GM12878 (cell line): ENCODE results near the gene ADARB1. TPM values are rescaled to one million over a fixed set of nuclear protein-coding genes. Genes with fewer than 3 reads are reported as not detected.

ENCODE experiments used
- ATAC-seq: fragments of 200-7000 bp; cut with Tn5 transposase; 3 replicates; pipeline ENCODE4 v1.9.1; 2020; ENCODE audit warnings: mild to moderate bottlenecking, moderate library complexity
- BruUV-seq: library from RNA; stranded (reverse); fragments of 400-500 nt; replicated peaks from 2 replicates; lab custom pipeline; 2021; lab: Mats Ljungman, UMichigan
- CTCF ChIA-PET: fragments of 300-600 bp; sonication (Branson Sonifier 250); formaldehyde crosslinking; extraction: SDS; loops from one replicate; lab custom pipeline; 2021; ENCODE audit warnings: inconsistent platforms; lab: Yijun Ruan, JAX
- POLR2A ChIA-PET: fragments of 350-600 bp; formaldehyde crosslinking; extraction: SDS; loops from one replicate; lab custom pipeline; 2021; ENCODE audit warnings: inconsistent platforms; lab: Charles Lee
- RAD21 ChIA-PET: fragments of 300-600 bp; sonication (Branson Sonifier 250); formaldehyde crosslinking; loops from one replicate; lab custom pipeline; 2023; ENCODE audit warnings: antibody characterized with exemption; ENCODE audit not compliant: unreplicated experiment; lab: Charles Lee
- SMC1A ChIA-PET: fragments of 300-600 bp; sonication (Branson Sonifier 250); formaldehyde crosslinking; loops from one replicate; lab custom pipeline; 2023; ENCODE audit not compliant: unreplicated experiment, uncharacterized antibody; lab: Charles Lee
- DNase-seq: peaks from one replicate; pipeline ENCODE4 v3.0.0-alpha.2; 2011; ENCODE audit warnings: low read depth, low spot score
- FAIRE-seq: peaks from 3 replicates; lab custom pipeline; 2011; peaks lifted over from hg19 to GRCh38; lab: Jason Lieb, UNC
- H2AFZ ChIP-seq: 2 replicates; pipeline ENCODE4 v1.6.0; 2011; ENCODE audit warnings: low read depth, low read length, control low read depth; ENCODE audit not compliant: control insufficient read depth
- H3K27ac ChIP-seq: 2 replicates; pipeline ENCODE4 v1.5.1; 2011; ENCODE audit warnings: control low read depth; ENCODE audit not compliant: control insufficient read depth, insufficient read depth
- H3K27me3 ChIP-seq, 2 experiments: replicated peaks in 1 of 2; 2 replicates each; pipeline versions ENCODE4 v1.6.0 to v1.6.1; 2011; ENCODE audit warnings: low read length in 1 of 2; ENCODE audit not compliant: control insufficient read depth in 2 of 2, insufficient read depth in 2 of 2
- H3K36me3 ChIP-seq, 2 experiments: 2 replicates each; pipeline ENCODE4 v1.5.1; 2011; ENCODE audit warnings: low read length in 1 of 2; ENCODE audit not compliant: control insufficient read depth in 2 of 2, insufficient read depth in 2 of 2
- H3K4me1 ChIP-seq: 2 replicates; pipeline ENCODE4 v1.6.1; 2011; ENCODE audit warnings: mild to moderate bottlenecking, low read length, moderate library complexity, mixed read lengths; ENCODE audit not compliant: control insufficient read depth, insufficient read depth
- H3K4me2 ChIP-seq: 2 replicates; pipeline ENCODE4 v1.6.0; 2011; ENCODE audit warnings: control low read depth; ENCODE audit not compliant: control insufficient read depth, insufficient read depth
- H3K4me3 ChIP-seq: fragments of 200-600 bp; sonication (generic); 2 replicates; pipeline ENCODE4 v1.5.1; 2016
- H3K79me2 ChIP-seq: 2 replicates; pipeline ENCODE4 v1.6.0; 2011; ENCODE audit warnings: low read length; ENCODE audit not compliant: control insufficient read depth, insufficient read depth
- H3K9ac ChIP-seq: 2 replicates; pipeline ENCODE4 v1.8.0; 2011; ENCODE audit warnings: low read length, control low read depth, mixed read lengths; ENCODE audit not compliant: control insufficient read depth, insufficient read depth
- H3K9me3 ChIP-seq: replicated peaks from 3 replicates; pipeline ENCODE4 v1.5.1; 2011; ENCODE audit warnings: mild to moderate bottlenecking, low read length; ENCODE audit not compliant: control insufficient read depth, insufficient read depth
- H4K20me1 ChIP-seq: 2 replicates; pipeline ENCODE4 v1.6.0; 2011; ENCODE audit not compliant: control insufficient read depth, insufficient read depth
- BCL11A ChIP-seq: IDR thresholded peaks from 2 replicates; pipeline ENCODE4 v1.6.1; 2011; ENCODE audit warnings: low read depth, low read length
- FOS ChIP-seq: IDR thresholded peaks from 3 replicates; pipeline ENCODE4 v1.6.1; 2011; ENCODE audit warnings: borderline replicate concordance; ENCODE audit not compliant: insufficient read length; ENCODE audit errors: extremely low read depth
- KAT2A ChIP-seq: conservative IDR thresholded peaks from 2 replicates; pipeline ENCODE4 v1.6.1; 2011; ENCODE audit warnings: low read depth, low read length; ENCODE audit not compliant: control insufficient read depth
- WGBS: methylation state at CpG from one replicate; pipeline ENCODE4 v1.1.6; 2016; ENCODE audit warnings: low lambda C conversion rate; ENCODE audit not compliant: insufficient replicate concordance, insufficient coverage; ENCODE audit errors: missing lambda C conversion rate; 5-methylcytosine and 5-hydroxymethylcytosine counted together
- in situ Hi-C: fragments of 300-500 bp; cut with MboI; formaldehyde crosslinking; loops from 9 replicates; pipeline ENCODE4 v1.14.3; 2018; ENCODE audit warnings: mixed read lengths
- intact Hi-C: fragments of 100-400 bp; cut with micrococcal nuclease; formaldehyde crosslinking; loops from one replicate; pipeline ENCODE4 v1.14.2; 2022; ENCODE audit not compliant: unreplicated experiment
- polyA plus RNA-seq, 11 experiments: library from polyadenylated mRNA; depleted of rRNA in 4 of 11; unstranded in 6 of 11; stranded (reverse) in 5 of 11; fragments of >200 nt; fragmentation: Nextera tagmentation in 4 of 11; fragmentation: Illumina TruSeq in 1 of 11; extraction: Ambion mirVana in 4 of 11; extraction: Trizol in 1 of 11; gene quantifications; 1 replicate in 1 of 11; 2 replicates in 10 of 11; pipeline versions ENCODE4 v1.2.1 to v1.2.3, GENCODE V29; 2011 to 2016; ENCODE audit warnings: inconsistent platforms in 2 of 11, missing spikeins in 2 of 11, low read depth in 1 of 11
- total RNA-seq, 4 experiments: library from RNA; depleted of rRNA in 3 of 4; stranded (reverse); fragments of >200 nt in 3 of 4; fragmentation: Illumina TruSeq in 1 of 4; extraction: Trizol in 1 of 4; gene quantifications; 2 replicates each; pipeline versions ENCODE4 v1.2.1 to v1.2.3, GENCODE V29; 2013 to 2021
- TF ChIP-seq, protein P1 (sequence below): fragments of 450-650 bp; IDR thresholded peaks from 2 replicates; pipeline ENCODE4 v1.6.1; 2016; ENCODE audit warnings: mild to moderate bottlenecking, moderate library complexity, borderline replicate concordance
- TF ChIP-seq, protein P2 (sequence below): fragments of 450-650 bp; conservative IDR thresholded peaks from 2 replicates; pipeline ENCODE4 v1.6.1; 2017; ENCODE audit warnings: mild to moderate bottlenecking, moderate library complexity

ADARB1 gene
- total and polyA plus RNA-seq, 10 of the 15 experiments (the other 5 are each of a cell fraction or from before 2014, with no cell fraction given): 5.7 to 61.7 (median 25.3) TPM

DNA sequence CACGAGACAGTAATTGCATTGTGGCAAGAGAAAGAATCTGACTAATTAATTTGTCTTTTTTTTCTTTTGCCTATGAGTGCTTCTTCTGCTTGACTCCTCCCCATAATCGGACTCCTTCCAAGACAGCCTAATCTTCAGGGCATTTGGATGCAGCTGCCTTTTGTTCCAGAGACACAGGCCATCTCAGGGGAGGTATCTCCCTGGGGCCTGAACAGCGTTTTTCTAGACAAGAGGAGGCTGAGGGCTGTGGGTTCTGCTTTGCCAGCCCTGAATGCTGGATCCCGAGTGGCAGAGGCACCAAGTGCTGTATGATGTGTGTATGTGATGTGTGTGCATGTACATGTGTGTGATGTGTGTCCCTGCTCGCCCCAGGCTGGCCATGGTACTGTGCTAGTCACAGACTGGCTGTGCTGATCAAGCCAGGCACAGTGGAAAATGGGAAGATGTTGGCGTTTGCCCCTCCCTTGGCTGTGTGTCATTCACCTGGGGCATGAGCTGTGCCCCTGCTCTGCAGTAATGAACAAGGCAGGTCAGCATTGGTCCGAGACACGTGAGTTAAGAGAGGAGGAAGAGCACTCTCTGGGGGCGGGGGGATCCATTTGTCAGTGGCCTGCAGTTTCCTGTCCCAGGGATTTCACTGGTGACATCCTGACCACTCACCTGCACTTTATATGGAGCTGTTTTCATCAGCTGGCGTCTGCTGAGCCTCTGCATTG lies 77.2 kb downstream of the ADARB1 start:
- WGBS: 13% methylated on average over 10 of the region's 10 CpGs

More for the DNA sequence above, 77.2 kb downstream of the ADARB1 start:
- intact Hi-C loops: loop anchor here (5.0 kb wide), 3 partner anchors 61 to 281 kb away; no protein-coding TSS in a partner anchor
- Histone ChIP-seq H4K20me1 (no peaks in the 10 kb centered on the region), H3K79me2 (no peaks in the 10 kb centered on the region), H3K9me3 (no peaks in the 10 kb centered on the region), H3K27ac (no peak overlapping the region), H3K27me3 (0 out of 4 replicates have a peak, but pooled peaks cover 0 to 2% of the 10 kb centered on the region in 2 experiments), H3K36me3 (peaks cover 0 to 2% of the 10 kb centered on the region in 2 experiments; a peak in 1 of 4 replicates), H3K4me1 (0 out of 2 replicates have a peak, but pooled peaks cover 4% of the 10 kb centered on the region), H3K4me3 (no peak overlapping the region), H3K4me2 (no peak overlapping the region), H2AFZ (no peak overlapping the region), H3K9ac (no peak overlapping the region)
- DNase-seq (no peak), FAIRE-seq (no peak), ATAC-seq (no peak; the same call in 2 of the 3 replicates)
- TF ChIP-seq FOS: no peak
- TF ChIP-seq, protein P1, sequence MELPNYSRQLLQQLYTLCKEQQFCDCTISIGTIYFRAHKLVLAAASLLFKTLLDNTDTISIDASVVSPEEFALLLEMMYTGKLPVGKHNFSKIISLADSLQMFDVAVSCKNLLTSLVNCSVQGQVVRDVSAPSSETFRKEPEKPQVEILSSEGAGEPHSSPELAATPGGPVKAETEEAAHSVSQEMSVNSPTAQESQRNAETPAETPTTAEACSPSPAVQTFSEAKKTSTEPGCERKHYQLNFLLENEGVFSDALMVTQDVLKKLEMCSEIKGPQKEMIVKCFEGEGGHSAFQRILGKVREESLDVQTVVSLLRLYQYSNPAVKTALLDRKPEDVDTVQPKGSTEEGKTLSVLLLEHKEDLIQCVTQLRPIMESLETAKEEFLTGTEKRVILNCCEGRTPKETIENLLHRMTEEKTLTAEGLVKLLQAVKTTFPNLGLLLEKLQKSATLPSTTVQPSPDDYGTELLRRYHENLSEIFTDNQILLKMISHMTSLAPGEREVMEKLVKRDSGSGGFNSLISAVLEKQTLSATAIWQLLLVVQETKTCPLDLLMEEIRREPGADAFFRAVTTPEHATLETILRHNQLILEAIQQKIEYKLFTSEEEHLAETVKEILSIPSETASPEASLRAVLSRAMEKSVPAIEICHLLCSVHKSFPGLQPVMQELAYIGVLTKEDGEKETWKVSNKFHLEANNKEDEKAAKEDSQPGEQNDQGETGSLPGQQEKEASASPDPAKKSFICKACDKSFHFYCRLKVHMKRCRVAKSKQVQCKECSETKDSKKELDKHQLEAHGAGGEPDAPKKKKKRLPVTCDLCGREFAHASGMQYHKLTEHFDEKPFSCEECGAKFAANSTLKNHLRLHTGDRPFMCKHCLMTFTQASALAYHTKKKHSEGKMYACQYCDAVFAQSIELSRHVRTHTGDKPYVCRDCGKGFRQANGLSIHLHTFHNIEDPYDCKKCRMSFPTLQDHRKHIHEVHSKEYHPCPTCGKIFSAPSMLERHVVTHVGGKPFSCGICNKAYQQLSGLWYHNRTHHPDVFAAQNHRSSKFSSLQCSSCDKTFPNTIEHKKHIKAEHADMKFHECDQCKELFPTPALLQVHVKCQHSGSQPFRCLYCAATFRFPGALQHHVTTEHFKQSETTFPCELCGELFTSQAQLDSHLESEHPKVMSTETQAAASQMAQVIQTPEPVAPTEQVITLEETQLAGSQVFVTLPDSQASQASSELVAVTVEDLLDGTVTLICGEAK: no peak
- no peak for TF ChIP-seq BCL11A
- TF ChIP-seq KAT2A: no peak
- TF ChIP-seq, protein P2, sequence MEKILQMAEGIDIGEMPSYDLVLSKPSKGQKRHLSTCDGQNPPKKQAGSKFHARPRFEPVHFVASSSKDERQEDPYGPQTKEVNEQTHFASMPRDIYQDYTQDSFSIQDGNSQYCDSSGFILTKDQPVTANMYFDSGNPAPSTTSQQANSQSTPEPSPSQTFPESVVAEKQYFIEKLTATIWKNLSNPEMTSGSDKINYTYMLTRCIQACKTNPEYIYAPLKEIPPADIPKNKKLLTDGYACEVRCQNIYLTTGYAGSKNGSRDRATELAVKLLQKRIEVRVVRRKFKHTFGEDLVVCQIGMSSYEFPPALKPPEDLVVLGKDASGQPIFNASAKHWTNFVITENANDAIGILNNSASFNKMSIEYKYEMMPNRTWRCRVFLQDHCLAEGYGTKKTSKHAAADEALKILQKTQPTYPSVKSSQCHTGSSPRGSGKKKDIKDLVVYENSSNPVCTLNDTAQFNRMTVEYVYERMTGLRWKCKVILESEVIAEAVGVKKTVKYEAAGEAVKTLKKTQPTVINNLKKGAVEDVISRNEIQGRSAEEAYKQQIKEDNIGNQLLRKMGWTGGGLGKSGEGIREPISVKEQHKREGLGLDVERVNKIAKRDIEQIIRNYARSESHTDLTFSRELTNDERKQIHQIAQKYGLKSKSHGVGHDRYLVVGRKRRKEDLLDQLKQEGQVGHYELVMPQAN: no peak
- in situ Hi-C loops: no loop called here
- ChIA-PET CTCF (interaction anchor here (0.6 to 5.0 kb wide), 12 partner anchors 11 to 258 kb away, joined by 3 to 115 read pairs (median 5); partner anchors contain the start of gene POFUT2), SMC1A (interaction anchor here (1.0 to 3.0 kb wide), 7 partner anchors 10 to 138 kb away, joined by 3 to 19 read pairs (median 4); partner anchors contain the start of gene POFUT2), POLR2A (interaction anchor here (1.1 to 1.2 kb wide), 2 partner anchors 11 to 136 kb away, joined by 4 to 5 read pairs; partner anchors contain the start of gene POFUT2), RAD21 (interaction anchor here (1.1 to 3.1 kb wide), 7 partner anchors 11 to 157 kb away, joined by 3 to 18 read pairs (median 5); partner anchors contain the start of gene POFUT2)
- BruUV-seq: no TSS peak
